BJ (cell line): ENCODE data around the gene WBP2. TPM values are rescaled to one million over a fixed set of nuclear protein-coding genes. Genes with fewer than 3 reads are reported as not detected.

Experiments
- CTCF ChIA-PET: fragments of 350-600 bp; formaldehyde crosslinking; extraction: SDS; loops from one replicate; lab custom pipeline; 2021; ENCODE audit warnings: antibody characterized with exemption, inconsistent platforms; lab: Yijun Ruan, JAX
- POLR2A ChIA-PET: fragments of 300-600 bp; sonication (Branson Sonifier 250); formaldehyde crosslinking; extraction: SDS; loops from one replicate; lab custom pipeline; 2021; ENCODE audit warnings: antibody characterized with exemption; lab: Charles Lee
- DNase-seq: peaks from one replicate; pipeline ENCODE4 v3.0.0-alpha.2; 2011; ENCODE audit warnings: low read depth
- H3K27me3 ChIP-seq: 2 replicates; pipeline ENCODE4 v1.6.0; 2011; ENCODE audit warnings: low read length; ENCODE audit not compliant: control insufficient read depth, insufficient read depth
- H3K36me3 ChIP-seq: 2 replicates; pipeline ENCODE4 v1.5.1; 2011; ENCODE audit warnings: low read length; ENCODE audit not compliant: control insufficient read depth, insufficient read depth
- H3K4me3 ChIP-seq: 2 replicates; pipeline ENCODE4 v1.5.1; 2011; ENCODE audit warnings: low read depth, mild to moderate bottlenecking, control low read depth, low read length
- CTCF ChIP-seq: IDR thresholded peaks from 2 replicates; pipeline ENCODE4 v1.5.1; 2011; ENCODE audit warnings: low read depth, mild to moderate bottlenecking, control low read depth, inconsistent platforms, low read length, moderate library complexity; ENCODE audit not compliant: insufficient read depth
- polyA plus RNA-seq: library from polyadenylated mRNA; depleted of rRNA; stranded (reverse); fragments of >200 nt; gene quantifications from 2 replicates; pipeline ENCODE4 v1.2.3, GENCODE V29; 2011

The WBP2 gene
- polyA plus RNA-seq, 1 experiment = 37.0 TPM

- ChIA-PET CTCF (interaction anchor here (0.9 to 7.7 kb wide), 4 partner anchors 9 to 65 kb away, joined by 3 to 56 read pairs (median 4); no protein-coding TSS in a partner anchor), POLR2A (no interaction called here)
Measured at GRCh38 chr17:75819116-75819515, 36.0 kb downstream of the WBP2 start.

GRCh38 chr17:75818326-75818885, 36.7 kb downstream of the WBP2 start:
- Histone ChIP-seq H3K36me3 (peaks cover 48% of the 10 kb centered on the region), H3K4me3 (no peak overlapping the region), H3K27me3 (no peaks in the 10 kb centered on the region)
- no peak for DNase-seq
- no peak for TF ChIP-seq CTCF
- POLR2A ChIA-PET = no interaction called here
- CTCF ChIA-PET = interaction anchor here (0.9 to 7.7 kb wide), 6 partner anchors 9 to 64 kb away, joined by 3 to 56 read pairs (median 3); no protein-coding TSS in a partner anchor

More at GRCh38 chr17:75819116-75819515, 36.0 kb downstream of the WBP2 start:
- Histone ChIP-seq H3K36me3 (peaks cover 54% of the 10 kb centered on the region), H3K27me3 (no peaks in the 10 kb centered on the region), H3K4me3 (no peak overlapping the region)
- DNase-seq = no peak
- no peak for TF ChIP-seq CTCF

GRCh38 chr17:75817571-75817970, 37.6 kb downstream of the WBP2 start:
- Histone ChIP-seq H3K4me3 (no peak overlapping the region), H3K27me3 (no peaks in the 10 kb centered on the region), H3K36me3 (peaks cover 49% of the 10 kb centered on the region)
- no peak for DNase-seq
- CTCF ChIA-PET = interaction anchor here (0.9 to 7.7 kb wide), 2 partner anchors 11 to 29 kb away, joined by 3 to 56 read pairs; no protein-coding TSS in a partner anchor
- POLR2A ChIA-PET = no interaction called here
- TF ChIP-seq CTCF = no peak

GRCh38 chr17:75816693-75817092, 38.4 kb downstream of the WBP2 start:
- ChIA-PET CTCF (interaction anchor here (0.6 to 7.7 kb wide), 5 partner anchors 12 to 184 kb away, joined by 3 to 56 read pairs (median 3); partner anchors contain the start of gene SMIM5), POLR2A (no interaction called here)
- no peak for TF ChIP-seq CTCF

GRCh38 chr17:75815399-75815798, 39.7 kb downstream of the WBP2 start:
- peaks cover 48% of the 10 kb centered on the region for H3K36me3 ChIP-seq
- H3K4me3 ChIP-seq = no peak overlapping the region
- CTCF ChIA-PET = interaction anchor here (0.6 to 7.7 kb wide), 7 partner anchors 13 to 367 kb away, joined by 3 to 56 read pairs (median 4); partner anchors contain the start of gene GALK1
- TF ChIP-seq CTCF = no peak
- POLR2A ChIA-PET = interaction anchor here (1.3 kb wide), 1 partner anchor 35 kb away, joined by 15 read pairs; no protein-coding TSS in a partner anchor
- DNase-seq = no peak
- no peaks in the 10 kb centered on the region for H3K27me3 ChIP-seq

More at GRCh38 chr17:75816693-75817092, 38.4 kb downstream of the WBP2 start:
- peaks cover 51% of the 10 kb centered on the region for H3K36me3 ChIP-seq
- H3K4me3 ChIP-seq = no peak overlapping the region
- H3K27me3 ChIP-seq = no peaks in the 10 kb centered on the region
- no peak for DNase-seq
